Duodenal mucosa (tissue), 2 donors: ENCODE measurements around the gene OTOG.

Experiments
- H3K27ac ChIP-seq: one replicate; pipeline ENCODE4 v1.7.0; 2013; ENCODE audit warnings: low read depth, low read length
- H3K27me3 ChIP-seq, 2 donors: one replicate each; pipeline ENCODE4 v1.7.0; 2013; ENCODE audit warnings: low read length in 2 of 2, control low read depth in 1 of 2; ENCODE audit not compliant: insufficient read depth in 2 of 2, control insufficient read depth in 1 of 2
- H3K36me3 ChIP-seq, 2 donors: one replicate each; pipeline ENCODE4 v1.7.0; 2013; ENCODE audit warnings: low read length in 2 of 2, control low read depth in 1 of 2; ENCODE audit not compliant: insufficient read depth in 2 of 2, control insufficient read depth in 1 of 2
- H3K4me1 ChIP-seq, 2 donors: one replicate each; pipeline ENCODE4 v1.7.0; 2013; ENCODE audit warnings: low read length in 2 of 2, control low read depth in 1 of 2; ENCODE audit not compliant: insufficient read depth in 2 of 2, control insufficient read depth in 1 of 2
- H3K4me3 ChIP-seq, 2 donors: one replicate each; pipeline ENCODE4 v1.7.0; 2013; ENCODE audit warnings: low read length in 2 of 2, low read depth in 1 of 2
- H3K9ac ChIP-seq, 2 donors: one replicate each; pipeline ENCODE4 v1.7.0; 2013; ENCODE audit warnings: low read length in 2 of 2, low read depth in 1 of 2
- H3K9me3 ChIP-seq, 2 donors: one replicate each; pipeline ENCODE4 v1.7.0; 2013; ENCODE audit warnings: low read length in 2 of 2, control low read depth in 1 of 2; ENCODE audit not compliant: control insufficient read depth in 1 of 2

Gene OTOG

DNA sequence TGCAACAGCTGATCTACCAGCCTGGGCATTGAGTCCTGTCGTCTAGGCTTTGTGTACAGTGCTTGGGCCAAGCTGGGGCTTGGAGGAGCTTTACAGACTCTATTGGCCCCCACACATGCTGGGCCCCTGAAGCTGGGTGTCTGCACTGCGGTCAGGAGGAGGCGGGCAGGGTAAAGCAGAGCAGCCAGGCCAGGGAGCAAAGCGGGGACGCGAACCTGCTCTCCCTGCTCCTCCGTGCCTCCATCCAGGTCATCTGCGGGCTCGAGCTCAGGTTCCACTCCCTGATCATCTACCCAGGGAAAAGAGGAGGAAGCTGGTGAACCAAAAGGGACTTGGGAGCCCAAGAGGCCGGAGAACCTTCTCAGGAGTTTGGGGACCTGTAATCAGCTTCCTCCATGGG, 29.9 kb upstream of the OTOG start:
- Histone ChIP-seq H3K27ac (no peak overlapping the region), H3K9ac (no peak overlapping the region), H3K27me3 (no peaks in the 10 kb centered on the region), H3K4me1 (no peaks in the 10 kb centered on the region), H3K36me3 (peaks cover 25 to 76% of the 10 kb centered on the region in 2 donors), H3K4me3 (no peak overlapping the region), H3K9me3 (no peaks in the 10 kb centered on the region)

GRCh38 chr11:17518366-17518765, 28.7 kb upstream of the OTOG start:
- Histone ChIP-seq H3K27me3 (no peaks in the 10 kb centered on the region), H3K9me3 (no peaks in the 10 kb centered on the region), H3K9ac (no peak overlapping the region), H3K36me3 (peaks cover 21 to 80% of the 10 kb centered on the region in 2 donors), H3K4me1 (no peaks in the 10 kb centered on the region), H3K4me3 (no peak overlapping the region), H3K27ac (no peak overlapping the region)

- H3K9me3 ChIP-seq = no peaks in the 10 kb centered on the region
- no peak overlapping the region for H3K9ac ChIP-seq
- H3K36me3 ChIP-seq = peaks cover 27 to 88% of the 10 kb centered on the region in 2 donors
- no peaks in the 10 kb centered on the region for H3K27me3 ChIP-seq
- H3K27ac ChIP-seq = no peak overlapping the region
- H3K4me1 ChIP-seq = no peaks in the 10 kb centered on the region
- H3K4me3 ChIP-seq = no peak overlapping the region
Observed at GRCh38 chr11:17519061-17519885, 27.8 kb upstream of the OTOG start.

DNA sequence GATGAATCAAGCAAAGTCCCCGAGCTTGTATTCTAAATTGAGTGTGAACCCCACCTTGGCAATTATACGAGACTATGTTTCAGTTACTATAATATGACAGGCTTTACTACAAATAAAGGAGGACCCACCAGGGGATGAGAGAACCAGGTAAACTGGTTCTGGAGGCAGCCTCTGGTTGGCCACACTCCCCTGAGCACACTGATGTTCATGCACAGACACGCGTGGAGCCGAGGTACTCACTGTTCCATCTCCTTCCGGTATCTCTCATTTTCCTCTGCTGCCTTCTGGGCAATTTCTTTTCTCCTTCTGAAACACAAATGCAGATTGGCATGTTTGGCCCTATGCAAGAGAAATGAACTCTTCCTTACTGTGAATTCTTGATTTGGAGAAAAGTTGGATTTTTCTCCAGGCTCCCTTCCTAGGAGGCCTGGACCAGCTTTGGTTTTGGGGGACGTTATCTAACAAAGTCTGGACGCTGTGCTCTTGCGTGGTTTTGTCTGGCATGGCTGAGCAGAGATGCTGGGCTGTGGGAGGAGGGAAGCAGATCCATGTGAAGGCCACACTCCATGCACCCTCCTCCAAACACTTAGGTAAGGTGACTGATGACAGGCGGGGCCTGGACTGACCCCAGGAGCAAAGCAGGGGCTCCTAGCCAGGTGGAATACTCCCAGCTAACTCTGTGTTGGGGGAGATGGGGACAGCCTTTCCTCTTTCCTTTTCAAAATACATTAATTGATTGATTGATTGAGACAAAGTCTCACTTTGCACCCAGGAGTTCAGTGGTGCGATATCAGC, 25.8 kb upstream of the OTOG start:
- no peak overlapping the region for H3K27ac ChIP-seq

GRCh38 chr11:17522655-17523054, 24.4 kb upstream of the OTOG start:
- H3K9me3 ChIP-seq = no peaks in the 10 kb centered on the region
- H3K27me3 ChIP-seq = no peaks in the 10 kb centered on the region
- no peak overlapping the region for H3K27ac ChIP-seq
- H3K9ac ChIP-seq = no peak overlapping the region
- no peak overlapping the region for H3K4me3 ChIP-seq
- peaks cover under 1 to 2% of the 10 kb centered on the region in 2 donors for H3K4me1 ChIP-seq
- peaks cover 34 to 83% of the 10 kb centered on the region in 2 donors for H3K36me3 ChIP-seq

More for the DNA sequence above, 25.8 kb upstream of the OTOG start:
- H3K36me3 ChIP-seq = peaks cover 33 to 89% of the 10 kb centered on the region in 2 donors
- no peaks in the 10 kb centered on the region for H3K4me1 ChIP-seq
- H3K9ac ChIP-seq = no peak overlapping the region
- no peak overlapping the region for H3K4me3 ChIP-seq
- no peaks in the 10 kb centered on the region for H3K27me3 ChIP-seq
- no peaks in the 10 kb centered on the region for H3K9me3 ChIP-seq

DNA sequence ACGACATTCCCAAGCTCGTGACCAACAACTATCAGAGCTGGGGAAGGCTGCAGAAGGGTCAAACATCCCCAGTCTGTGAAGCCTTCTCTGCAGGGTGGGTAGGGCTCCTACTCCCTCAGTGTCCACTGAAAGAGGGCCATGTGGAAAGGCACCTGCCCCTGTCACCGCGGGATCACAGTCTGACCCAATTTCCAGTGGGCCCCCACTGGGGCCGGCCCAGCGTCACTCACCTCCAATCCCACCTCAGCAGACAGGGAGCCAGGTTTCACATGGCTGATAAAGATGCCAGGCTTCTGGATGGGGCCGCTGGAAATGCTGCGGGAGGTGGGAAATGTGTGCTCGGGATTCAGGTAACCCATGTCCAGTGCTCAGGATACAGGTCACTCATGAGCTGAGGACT, 22.8 kb upstream of the OTOG start:
- H3K36me3 ChIP-seq = peaks cover 33 to 78% of the 10 kb centered on the region in 2 donors
- no peaks in the 10 kb centered on the region for H3K27me3 ChIP-seq
- H3K9me3 ChIP-seq = no peaks in the 10 kb centered on the region
- H3K4me3 ChIP-seq = no peak overlapping the region
- H3K4me1 ChIP-seq = peaks cover 6 to 12% of the 10 kb centered on the region in 2 donors
- no peak overlapping the region for H3K9ac ChIP-seq
- no peak overlapping the region for H3K27ac ChIP-seq

GRCh38 chr11:17525570-17525969, 21.5 kb upstream of the OTOG start:
- no peaks in the 10 kb centered on the region for H3K27me3 ChIP-seq
- H3K36me3 ChIP-seq = peaks cover 28 to 75% of the 10 kb centered on the region in 2 donors
- H3K27ac ChIP-seq = no peak overlapping the region
- H3K9ac ChIP-seq = no peak overlapping the region
- H3K4me1 ChIP-seq = peaks cover 6 to 12% of the 10 kb centered on the region in 2 donors
- no peak overlapping the region for H3K4me3 ChIP-seq
- H3K9me3 ChIP-seq = no peaks in the 10 kb centered on the region

GRCh38 chr11:17526326-17526725, 20.7 kb upstream of the OTOG start:
- Histone ChIP-seq H3K9ac (no peak overlapping the region), H3K36me3 (peaks cover 28 to 73% of the 10 kb centered on the region in 2 donors), H3K4me1 (peaks cover 10 to 18% of the 10 kb centered on the region in 2 donors), H3K27ac (no peak overlapping the region), H3K27me3 (no peaks in the 10 kb centered on the region), H3K9me3 (no peaks in the 10 kb centered on the region), H3K4me3 (no peak overlapping the region)

DNA sequence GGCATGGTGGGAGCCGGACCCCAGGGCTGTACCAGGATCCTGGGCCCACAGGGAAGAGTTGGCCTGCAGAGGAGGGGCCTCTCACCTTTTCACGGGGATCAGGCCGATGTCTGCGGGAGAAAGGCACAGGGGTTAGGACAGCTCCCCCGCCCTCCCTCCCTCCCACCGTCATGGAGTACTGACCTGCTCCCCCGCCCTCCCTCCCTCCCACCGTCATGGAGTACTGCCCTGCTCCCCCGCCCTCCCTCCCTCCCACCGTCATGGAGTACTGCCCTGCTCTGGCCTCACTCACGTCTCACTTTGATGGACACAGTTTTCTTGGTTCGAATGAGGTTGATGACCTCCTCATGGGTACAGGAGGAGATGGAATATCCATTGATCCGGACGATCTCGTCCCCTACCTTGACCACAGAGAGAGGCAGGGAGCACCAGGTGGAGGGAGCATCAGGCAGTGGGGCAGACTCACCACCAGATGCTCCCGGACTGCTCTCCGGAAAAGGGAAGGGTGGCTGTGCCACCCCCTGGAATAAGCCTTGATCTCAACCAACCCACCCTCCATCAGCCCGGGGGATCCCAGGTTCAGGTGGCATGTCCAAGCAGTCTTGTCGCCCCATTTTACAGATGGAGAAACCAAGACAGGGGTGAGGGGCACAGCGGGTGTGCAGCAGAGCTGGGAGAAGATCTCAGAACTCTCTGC, 20.0 kb upstream of the OTOG start:
- no peaks in the 10 kb centered on the region for H3K27me3 ChIP-seq
- no peak overlapping the region for H3K9ac ChIP-seq
- H3K9me3 ChIP-seq = no peaks in the 10 kb centered on the region
- no peak overlapping the region for H3K4me3 ChIP-seq
- H3K27ac ChIP-seq = no peak overlapping the region
- H3K4me1 ChIP-seq = peaks cover 17 to 25% of the 10 kb centered on the region in 2 donors
- H3K36me3 ChIP-seq = peaks cover 28 to 66% of the 10 kb centered on the region in 2 donors

DNA sequence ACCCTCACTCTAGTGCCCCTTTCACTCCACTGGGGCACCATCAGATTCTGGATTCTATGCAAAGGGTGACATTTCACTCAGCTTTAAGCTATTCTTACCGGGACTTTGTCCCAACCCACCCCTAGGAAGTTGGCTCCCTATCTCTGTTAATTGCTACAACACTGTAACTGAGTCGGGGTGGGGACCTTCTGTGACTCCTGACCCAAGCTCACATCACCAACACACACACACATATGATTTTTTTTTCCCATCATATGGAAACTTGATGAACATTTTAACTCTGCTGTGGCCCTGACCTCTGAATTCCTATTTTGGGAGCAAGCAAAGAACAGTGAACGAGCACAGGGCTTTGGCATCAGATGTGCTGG, 19.4 kb upstream of the OTOG start:
- no peaks in the 10 kb centered on the region for H3K9me3 ChIP-seq
- H3K4me3 ChIP-seq = no peak overlapping the region
- H3K27me3 ChIP-seq = no peaks in the 10 kb centered on the region
- peaks cover 17 to 26% of the 10 kb centered on the region in 2 donors for H3K4me1 ChIP-seq
- no peak overlapping the region for H3K9ac ChIP-seq
- H3K36me3 ChIP-seq = peaks cover 31 to 61% of the 10 kb centered on the region in 2 donors
- no peak overlapping the region for H3K27ac ChIP-seq
